Measurements from ENCODE around the gene SULT1C3. TPM values are rescaled to one million over a fixed set of nuclear protein-coding genes. Genes with fewer than 3 reads are reported as not detected.

The SULT1C3 gene
- not detected for polyA plus RNA-seq (ENCODE audit: insufficient read length in 3 of 3)

GRCh38 chr2:108239786-108240185, at the start of gene SULT1C3:
TSS of gene SULT1C3 (plus strand) at chr2:108239968. CDS start at chr2:108247195, 7,227 bp downstream.
- DNase-seq (ENCODE audit: low read depth in 3 of 3, low spot score in 2 of 3) = no peak

GRCh38 chr2:108193251-108193650, 46.5 kb upstream of the SULT1C3 start:
- no peak for DNase-seq (ENCODE audit: low read depth in 3 of 3, low spot score in 2 of 3)

- no peak for DNase-seq (ENCODE audit: low read depth in 3 of 3, low spot score in 2 of 3)
Observed at GRCh38 chr2:108194409-108195132, 45.2 kb upstream of the SULT1C3 start.

DNA sequence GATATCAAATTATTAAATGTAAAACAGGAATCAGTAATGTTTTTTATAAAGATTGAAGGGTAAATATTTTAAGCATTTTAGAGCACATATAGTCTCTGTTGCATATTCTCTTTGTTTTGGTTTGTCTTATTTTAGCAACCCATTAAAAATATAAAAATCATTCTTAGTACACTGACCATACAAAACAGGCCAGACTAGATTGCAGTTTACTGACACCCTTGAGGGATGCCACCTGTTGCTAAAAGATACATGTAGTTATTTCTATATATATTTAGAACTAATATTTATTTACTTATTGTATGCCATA, 44.7 kb upstream of the SULT1C3 start:
- no peak for DNase-seq (ENCODE audit: low read depth in 3 of 3, low spot score in 2 of 3)

- DNase-seq (ENCODE audit: low read depth in 3 of 3, low spot score in 2 of 3) = no peak
Observed at GRCh38 chr2:108199726-108200125, 40.0 kb upstream of the SULT1C3 start.

- DNase-seq (ENCODE audit: low read depth in 3 of 3, low spot score in 2 of 3) = no peak
Observed at GRCh38 chr2:108200569-108200968, 39.2 kb upstream of the SULT1C3 start.

- DNase-seq (ENCODE audit: low read depth in 3 of 3, low spot score in 2 of 3) = no peak
Observed at GRCh38 chr2:108212671-108213070, 27.1 kb upstream of the SULT1C3 start.

DNA sequence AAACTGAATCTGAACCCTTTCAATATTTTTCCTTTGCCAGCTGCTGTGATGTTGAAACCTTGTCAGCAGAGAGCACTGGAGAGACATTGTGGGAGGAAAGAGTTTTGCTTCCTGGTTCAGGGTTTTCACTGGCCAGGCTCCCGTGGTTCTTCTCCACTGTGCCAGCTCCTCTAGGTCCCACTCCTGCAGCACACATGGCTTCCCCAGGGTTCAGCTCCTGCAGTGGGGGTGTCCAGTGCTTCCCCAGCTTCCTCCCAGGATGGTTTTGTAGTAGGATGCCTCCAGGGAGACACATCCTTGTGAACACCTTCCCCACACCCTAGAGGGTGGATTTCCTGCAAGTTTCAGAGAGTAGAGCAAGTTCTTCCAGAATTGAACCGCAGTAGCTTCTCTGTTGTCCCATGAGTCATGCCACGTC, 24.0 kb upstream of the SULT1C3 start:
- DNase-seq (ENCODE audit: low read depth in 3 of 3, low spot score in 2 of 3) = no peak

DNA sequence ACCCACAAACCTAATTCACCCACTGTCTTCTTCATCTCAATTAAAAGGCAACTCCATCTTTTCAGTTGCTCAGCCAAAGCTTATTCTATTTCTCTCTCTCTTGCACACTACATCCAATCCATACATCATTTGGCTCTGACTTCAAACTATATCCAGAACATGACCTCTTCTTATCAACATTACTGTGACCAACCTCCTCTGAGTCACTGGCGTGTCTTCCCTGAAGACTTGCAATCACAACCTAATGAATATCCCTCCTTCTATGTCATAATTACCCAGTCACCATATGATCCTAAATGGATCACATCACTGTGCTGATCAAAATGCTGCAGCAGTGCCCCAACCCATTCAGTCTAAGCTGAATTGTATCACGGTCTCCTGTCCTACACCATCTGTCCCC, 22.6 kb upstream of the SULT1C3 start:
- DNase-seq (ENCODE audit: low read depth in 3 of 3, low spot score in 2 of 3) = no peak

- DNase-seq (ENCODE audit: low read depth in 3 of 3, low spot score in 2 of 3) = no peak
Observed at GRCh38 chr2:108219688-108220087, 20.1 kb upstream of the SULT1C3 start.

- no peak for DNase-seq (ENCODE audit: low read depth in 3 of 3, low spot score in 2 of 3)
Observed at GRCh38 chr2:108220191-108220590, 19.6 kb upstream of the SULT1C3 start.

- no peak for DNase-seq (ENCODE audit: low read depth in 3 of 3, low spot score in 2 of 3)
Observed at GRCh38 chr2:108220942-108221541, 18.7 kb upstream of the SULT1C3 start.

DNA sequence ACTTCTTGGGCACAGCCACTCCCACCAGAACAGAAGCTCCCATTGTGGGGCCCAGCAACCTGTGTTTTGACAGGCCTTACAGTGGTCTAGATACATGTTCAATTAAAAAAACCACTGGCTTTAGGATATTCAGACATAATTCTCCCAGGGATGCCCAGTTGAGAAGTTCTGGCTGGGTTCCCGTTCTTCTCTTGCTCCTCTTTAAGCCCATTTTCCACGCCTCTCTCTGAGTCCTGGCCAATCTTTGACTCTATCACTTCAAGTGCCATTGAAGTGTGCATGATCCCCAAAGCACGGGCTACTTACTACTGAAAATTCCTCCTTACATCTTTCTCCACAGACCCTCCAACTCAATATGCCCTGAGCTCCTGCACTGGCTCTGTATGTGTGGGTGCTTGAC, 17.5 kb upstream of the SULT1C3 start:
- no peak for DNase-seq (ENCODE audit: low read depth in 3 of 3, low spot score in 2 of 3)

GRCh38 chr2:108223573-108223972, 16.2 kb upstream of the SULT1C3 start:
- DNase-seq (ENCODE audit: low read depth in 3 of 3, low spot score in 2 of 3) = no peak

GRCh38 chr2:108224022-108224421, 15.7 kb upstream of the SULT1C3 start:
- no peak for DNase-seq (ENCODE audit: low read depth in 3 of 3, low spot score in 2 of 3)

- DNase-seq (ENCODE audit: low read depth in 3 of 3, low spot score in 2 of 3) = no peak
Observed at GRCh38 chr2:108226564-108226963, 13.2 kb upstream of the SULT1C3 start.

DNA sequence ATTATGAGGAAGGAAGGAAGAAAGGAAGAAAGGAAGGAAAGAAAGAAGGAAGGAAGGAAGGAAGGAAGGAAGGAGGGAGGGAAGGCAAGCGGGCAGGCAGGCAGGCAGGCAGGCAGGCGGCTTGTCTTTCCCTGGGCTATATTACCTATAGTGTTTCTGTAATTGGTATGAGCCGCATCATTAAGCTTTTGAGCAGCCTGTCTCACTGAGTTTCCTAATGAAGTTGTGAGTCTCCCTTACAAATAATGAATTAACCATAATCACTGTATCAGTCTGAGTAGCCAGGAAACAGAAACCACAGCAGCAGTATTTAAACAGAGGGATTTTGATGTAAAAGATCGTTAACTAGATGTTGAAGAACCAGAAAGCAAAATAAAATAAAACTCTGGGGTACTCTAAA, 11.8 kb upstream of the SULT1C3 start:
- DNase-seq (ENCODE audit: low read depth in 3 of 3, low spot score in 2 of 3) = no peak

DNA sequence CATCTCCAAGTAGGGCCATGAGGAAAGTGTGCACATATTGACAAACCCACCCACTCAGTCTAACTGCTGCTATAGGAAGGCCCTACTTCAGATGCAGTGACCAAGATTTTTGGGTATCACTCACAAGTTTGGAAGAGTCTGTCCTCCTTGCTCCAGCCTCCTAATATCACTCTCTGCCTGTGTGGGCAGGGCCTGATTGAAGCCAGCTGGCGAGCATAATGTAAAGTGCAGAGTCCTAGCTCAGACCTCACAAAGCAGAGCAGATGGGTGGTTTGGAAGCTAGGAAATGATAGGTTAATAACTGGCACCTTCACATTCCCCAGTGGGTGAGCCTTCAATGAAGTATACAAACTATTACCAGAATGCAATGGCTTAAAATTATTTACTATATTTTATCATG, 11.2 kb upstream of the SULT1C3 start:
- DNase-seq (ENCODE audit: low read depth in 3 of 3, low spot score in 2 of 3) = no peak

GRCh38 chr2:108229875-108230274, 9.9 kb upstream of the SULT1C3 start:
- no peak for DNase-seq (ENCODE audit: low read depth in 3 of 3, low spot score in 2 of 3)

- DNase-seq (ENCODE audit: low read depth in 3 of 3, low spot score in 2 of 3) = no peak
Observed at GRCh38 chr2:108235577-108235976, 4.2 kb upstream of the SULT1C3 start.

DNA sequence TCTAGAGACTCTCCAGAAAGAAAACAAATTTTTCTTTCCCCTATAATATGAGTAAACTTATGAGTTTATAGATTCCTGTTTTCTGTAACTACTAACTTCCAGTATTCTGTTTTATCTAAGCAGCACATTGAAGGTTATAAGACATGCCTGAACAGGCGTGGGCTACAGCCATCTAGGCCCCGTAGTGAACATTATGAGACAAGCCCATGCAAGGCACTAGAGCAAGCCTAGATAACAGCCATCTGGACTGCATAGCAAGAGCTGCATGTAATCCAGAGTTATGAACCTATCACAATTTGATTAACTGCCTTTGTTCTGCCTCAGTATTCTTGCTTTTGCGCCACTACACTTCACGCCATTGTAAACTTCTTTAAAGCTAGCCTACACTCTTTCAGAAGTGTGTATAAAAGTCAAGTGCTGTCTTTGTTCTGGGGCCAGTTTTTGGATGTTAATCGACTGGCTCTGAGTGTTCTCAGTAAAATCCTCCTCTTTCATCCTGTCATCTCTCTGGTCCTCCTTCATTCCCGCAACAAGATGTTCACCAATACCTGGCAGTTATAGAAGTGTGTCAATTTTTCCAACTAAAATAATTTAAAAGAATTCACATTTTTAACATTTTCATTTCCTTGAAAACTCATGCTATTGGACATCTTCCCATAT, 3.0 kb upstream of the SULT1C3 start:
- DNase-seq (ENCODE audit: low read depth in 3 of 3, low spot score in 2 of 3) = no peak

- no peak for DNase-seq (ENCODE audit: low read depth in 3 of 3, low spot score in 2 of 3)
Observed at GRCh38 chr2:108240966-108241365, 1.2 kb downstream of the SULT1C3 start.

Measured in right renal cortex interstitium (tissue), 3 donors.